Inflammatory macrophage (primary cell): Measurements from ENCODE around the gene TUBB4B.

ENCODE experiments used
- DNase-seq, 2 donors: peaks; one replicate each; pipeline ENCODE4 v3.0.0-alpha.2; 2020 to 2022
- total RNA-seq, 18 experiments: gene quantifications; one replicate each; lab custom pipeline; 2026; ENCODE audit warnings: mixed read lengths in 6 of 18, inconsistent platforms in 2 of 18; lab: John Stamatoyannopoulos, UW

TUBB4B gene
- total RNA-seq: 154 to 272 (median 197) reads per million in 18 experiments

- peak; percentile 100 for DNase-seq
These were observed at the start of gene TUBB4B for GRCh38 chr9:137240841-137241489. Gene TUBB4B (plus strand): TSS chr9:137241287. CDS start chr9:137241361, 74 bp downstream.

DNA sequence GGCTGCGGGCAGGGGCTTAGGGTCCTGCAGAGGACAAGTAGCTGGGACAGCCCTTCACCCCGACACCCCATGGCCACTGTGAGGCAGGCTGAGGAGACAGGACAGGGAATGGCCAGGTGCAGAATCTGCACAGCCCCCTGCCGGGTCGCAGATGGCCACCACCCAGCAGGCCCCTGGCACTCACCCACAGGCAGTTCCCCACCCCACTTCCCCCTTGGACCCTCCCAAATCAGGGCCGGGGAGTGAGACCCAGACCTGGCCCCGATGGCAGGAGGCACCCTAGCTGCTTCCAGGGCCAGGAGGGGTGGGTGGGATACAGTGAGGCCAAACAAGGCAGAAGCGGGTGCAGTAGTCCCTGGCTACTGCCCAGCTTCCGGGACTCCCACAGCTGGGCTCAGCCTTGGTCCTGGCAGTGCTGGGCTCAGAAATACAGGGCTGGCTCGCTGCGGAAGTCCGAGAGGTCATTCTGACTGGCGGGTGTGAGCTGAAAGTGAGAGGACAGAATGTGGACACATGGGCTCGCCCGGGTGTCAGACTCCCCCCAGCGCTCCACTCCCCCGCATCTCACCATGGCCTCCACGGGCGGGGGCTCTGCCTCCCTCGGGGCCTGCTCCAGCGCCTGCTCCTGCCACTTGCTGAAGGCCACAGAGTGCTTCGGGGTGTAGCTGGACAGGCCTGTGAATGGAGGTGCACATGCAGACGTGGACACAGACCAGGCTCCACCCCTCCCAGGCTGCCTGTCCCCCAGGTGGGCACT lies 49.2 kb upstream of the TUBB4B start:
- DNase-seq: no peak

- DNase-seq: no peak
These were observed 48.7 kb upstream of the TUBB4B start for GRCh38 chr9:137192448-137192780.

DNA sequence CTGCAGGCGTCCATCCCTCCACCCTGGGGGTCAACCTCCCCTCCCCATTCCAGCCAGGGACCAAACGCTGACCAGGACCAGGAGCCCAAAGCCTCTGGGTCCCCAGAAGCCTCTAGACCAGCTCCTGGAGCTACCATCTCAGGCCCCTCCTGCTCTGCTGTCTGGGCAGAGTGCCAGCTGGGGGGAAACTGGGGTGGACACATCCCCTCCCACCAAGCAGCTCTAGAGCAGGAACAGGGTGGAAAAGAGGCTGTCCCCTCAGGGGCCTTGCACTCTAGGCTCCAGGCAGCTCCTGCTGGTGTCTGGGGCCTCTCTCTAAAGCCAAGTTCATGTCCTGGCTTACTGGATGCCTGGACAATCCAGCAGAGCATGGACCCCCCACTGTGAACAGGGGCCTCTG lies 48.2 kb upstream of the TUBB4B start:
- no peak for DNase-seq

GRCh38 chr9:137193771-137194170 lies 47.3 kb upstream of the TUBB4B start:
- DNase-seq: no peak

DNA sequence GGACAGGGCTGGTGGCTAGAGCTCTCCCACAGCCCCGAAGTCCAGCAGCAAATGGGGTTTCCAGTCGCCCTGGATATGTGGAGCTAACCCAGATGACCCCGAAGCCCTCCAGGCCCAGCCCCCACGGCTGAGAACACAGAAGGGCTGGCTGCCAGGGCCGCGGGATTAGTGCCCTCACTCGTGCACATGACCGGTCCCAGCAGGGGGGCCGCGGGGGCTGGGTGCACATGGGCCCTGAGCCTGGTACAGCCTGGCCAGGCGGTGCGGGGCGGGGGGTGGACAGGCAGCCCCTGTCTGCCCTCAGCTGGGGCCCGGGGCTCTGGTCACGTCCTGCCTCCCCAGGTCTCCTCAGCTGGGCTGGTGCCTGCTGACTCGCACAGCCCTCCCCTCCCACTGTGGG lies 46.7 kb upstream of the TUBB4B start:
- DNase-seq: no peak

DNA sequence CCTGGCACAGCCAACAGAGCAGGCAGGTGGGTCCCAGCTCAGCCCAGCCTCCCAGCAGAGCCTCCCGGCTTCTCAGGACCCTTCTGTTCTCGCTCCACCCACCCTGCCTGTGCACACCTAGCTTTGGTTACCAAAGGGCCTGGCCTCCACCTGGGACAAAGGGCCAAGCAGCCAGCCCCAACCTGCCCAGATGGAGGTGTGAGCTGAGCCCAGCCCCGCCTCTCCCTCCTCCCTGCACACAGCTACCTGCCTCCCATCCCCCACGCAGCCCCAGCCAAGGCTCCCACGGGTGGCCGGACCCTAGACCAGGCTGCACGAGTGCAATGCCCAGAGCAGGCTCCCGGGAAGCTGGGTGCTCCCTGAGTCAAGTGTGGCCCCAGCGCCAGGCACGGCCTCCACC lies 46.2 kb upstream of the TUBB4B start:
- no peak for DNase-seq

DNA sequence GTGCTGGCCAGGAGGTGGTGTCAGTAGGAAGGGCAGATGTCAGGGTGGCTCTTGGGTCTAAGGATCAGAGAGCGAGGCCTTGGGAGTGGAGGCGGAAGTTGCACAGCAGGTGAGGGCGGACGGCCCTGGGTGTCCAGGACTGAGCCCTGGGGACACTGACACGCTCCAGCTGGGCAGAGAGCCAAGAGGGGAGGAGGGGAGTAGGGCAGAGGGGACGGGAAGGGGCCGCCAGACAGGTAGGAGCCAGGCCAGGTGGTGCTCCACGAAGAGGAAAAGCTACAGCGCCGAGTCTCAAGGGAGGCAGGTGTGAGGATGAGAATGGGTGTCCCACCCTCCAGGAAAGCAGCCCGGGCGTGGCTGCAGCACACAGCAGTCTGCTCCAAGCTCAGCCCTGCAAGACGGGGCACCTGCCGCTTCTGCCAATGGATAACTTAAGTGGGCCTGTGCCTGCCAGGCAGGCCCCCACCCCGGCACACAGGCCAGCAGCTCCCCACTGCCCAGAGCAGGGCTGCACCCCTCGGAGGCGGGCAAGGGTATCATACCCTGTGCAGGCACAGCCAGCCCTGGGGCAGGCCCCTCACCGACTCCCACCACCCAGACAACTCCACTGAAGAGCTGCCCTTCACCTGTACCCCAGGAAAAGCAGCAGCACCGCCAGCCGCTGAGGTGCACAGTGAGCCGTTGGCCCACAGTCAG lies 45.4 kb upstream of the TUBB4B start:
- DNase-seq: no peak

DNA sequence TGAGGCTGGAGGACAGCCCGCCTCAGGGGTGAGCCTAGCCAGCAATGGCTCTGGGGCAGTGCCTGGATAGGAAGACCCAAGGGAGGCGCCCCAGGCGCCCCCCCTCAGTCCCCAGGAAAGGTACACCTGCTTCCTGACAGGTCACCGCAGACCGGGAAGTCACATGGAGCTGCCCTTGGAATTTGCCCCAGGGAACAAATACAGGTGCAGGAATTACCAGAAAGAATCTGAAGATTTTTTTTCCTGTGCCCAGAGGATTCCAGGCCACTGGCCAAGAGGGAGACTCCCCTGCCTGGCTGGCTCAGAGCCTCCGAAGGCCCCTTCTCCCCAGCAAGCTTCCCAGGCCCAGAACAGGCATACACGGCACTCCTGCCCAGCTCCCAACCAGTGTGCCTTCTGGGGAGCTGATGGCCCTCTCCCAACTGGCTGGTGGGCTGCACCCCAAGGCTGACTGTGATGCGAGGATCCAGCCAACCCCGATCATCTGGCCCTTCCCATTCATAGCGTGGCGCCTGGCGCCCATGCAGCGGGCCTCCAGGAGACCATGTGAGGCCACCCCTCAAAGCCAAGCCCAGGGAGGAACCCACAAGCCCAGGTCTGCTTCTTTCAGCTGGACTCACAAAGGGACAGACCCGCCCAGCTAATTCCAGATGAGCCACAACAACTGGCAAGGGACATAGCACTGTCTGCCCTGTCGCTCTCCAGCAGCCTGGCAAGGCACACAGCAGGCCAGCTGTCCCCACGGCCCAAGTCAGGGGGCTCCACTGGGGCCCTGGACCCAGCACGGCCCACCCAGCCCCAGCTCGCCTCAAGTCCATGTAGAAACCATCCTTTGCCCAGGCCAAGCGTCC lies 42.8 kb upstream of the TUBB4B start:
- DNase-seq: no peak

DNA sequence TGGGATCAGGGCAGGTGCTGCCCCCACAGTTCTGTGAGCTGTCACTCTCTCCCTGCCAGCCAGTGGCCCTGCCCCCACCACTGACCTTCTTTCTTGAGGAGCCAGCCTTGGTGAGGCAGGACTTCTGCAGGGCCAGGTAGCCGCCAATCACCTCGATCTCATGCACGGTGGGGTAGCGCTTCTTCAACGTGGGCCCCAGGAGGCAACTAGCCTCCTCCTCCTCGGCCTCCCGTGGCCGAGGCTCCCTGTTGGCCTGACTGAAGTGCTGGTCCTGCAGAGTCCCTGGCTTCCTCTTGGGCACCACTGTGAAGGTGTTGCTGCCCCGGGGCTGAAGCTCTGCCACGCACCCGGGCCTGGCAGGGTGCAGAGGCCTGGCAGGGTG lies 42.2 kb upstream of the TUBB4B start:
- no peak for DNase-seq

DNA sequence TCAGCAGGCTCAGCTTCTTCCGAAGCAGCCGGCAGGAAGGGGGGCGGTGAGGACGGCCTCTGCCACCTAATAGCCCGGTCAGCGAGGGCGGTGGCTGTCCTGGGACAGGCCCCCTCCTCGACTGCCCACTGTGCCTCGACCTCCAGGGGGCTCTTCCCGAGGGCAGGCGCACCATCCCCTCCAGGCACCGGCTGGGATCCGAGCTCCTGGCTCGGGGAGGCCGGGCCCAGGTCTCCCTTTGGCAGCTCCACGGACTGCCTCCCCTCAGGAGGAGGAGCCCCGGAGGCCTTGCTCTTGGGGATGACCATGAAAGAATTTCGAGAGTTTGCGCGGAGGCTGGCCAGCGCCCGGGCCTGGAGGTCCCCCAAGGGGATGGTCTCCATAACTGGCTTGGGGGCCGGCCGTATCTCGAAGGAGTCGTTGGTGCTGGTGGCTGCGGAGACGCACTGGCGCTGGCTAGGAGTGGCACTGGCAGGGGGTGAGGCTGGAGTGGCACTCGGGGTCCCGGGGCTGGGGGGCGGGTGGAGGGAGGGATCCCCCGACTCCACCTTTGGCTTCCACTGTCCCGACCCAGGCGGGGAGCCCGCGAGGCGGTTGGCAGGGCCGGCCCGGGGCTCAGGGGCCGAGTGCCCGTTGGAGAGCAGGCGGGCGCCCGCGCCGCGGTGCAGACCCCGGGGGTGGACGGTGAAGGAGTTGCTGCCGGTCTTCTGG lies 41.5 kb upstream of the TUBB4B start:
- DNase-seq: no peak

DNA sequence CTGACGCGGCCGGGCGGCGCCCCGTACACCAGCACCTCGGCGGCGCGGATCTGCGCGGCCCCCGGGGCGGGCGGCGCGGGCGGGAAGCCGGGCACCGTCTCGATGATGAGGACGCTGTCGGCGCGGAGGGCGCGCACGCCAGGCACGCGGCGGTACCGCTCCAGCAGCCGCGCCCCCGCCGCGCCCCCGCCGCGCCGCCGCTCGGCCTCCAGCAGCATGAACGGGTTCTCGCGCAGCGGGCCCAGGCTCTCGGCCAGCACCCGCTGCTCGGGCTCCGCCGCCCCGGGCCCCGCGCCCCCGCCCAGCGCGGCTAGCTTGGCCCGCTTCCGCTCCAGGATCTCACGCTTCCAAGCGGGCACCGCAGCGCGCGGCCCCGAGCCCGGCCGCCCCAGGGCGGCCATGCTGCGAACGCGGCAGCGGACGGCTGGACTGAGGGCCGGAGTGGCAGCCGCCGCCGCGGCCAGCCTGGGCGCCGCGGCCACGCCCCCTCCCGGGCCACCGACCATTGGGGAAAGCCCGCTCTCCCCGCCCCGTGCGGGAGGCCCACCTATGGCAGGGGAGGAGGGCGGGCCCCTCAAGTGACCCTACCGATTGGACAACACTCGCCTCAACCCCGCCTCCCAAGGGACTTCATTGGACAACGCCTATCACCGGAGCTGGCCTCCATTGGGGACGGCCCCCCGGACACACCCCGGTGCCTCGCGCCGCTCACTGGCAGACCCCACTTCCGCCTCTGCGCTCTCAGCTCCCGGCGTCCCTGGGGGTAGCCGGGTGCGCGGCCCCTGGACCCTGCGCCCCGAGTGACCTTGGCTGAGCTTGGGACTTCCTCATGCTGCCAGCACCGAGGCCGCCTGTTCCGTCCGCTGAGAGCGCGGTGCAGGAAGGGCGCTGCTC lies 40.5 kb upstream of the TUBB4B start, which contains the start of gene TPRN:
TPRN (minus strand) TSS at position 431 of the 894 bp plus-strand sequence; CDS start at position 401, 30 bp downstream.
- peak; percentile 99 to 100 for DNase-seq

- no peak for DNase-seq
These were observed 39.8 kb upstream of the TUBB4B start for GRCh38 chr9:137201205-137201868.

DNA sequence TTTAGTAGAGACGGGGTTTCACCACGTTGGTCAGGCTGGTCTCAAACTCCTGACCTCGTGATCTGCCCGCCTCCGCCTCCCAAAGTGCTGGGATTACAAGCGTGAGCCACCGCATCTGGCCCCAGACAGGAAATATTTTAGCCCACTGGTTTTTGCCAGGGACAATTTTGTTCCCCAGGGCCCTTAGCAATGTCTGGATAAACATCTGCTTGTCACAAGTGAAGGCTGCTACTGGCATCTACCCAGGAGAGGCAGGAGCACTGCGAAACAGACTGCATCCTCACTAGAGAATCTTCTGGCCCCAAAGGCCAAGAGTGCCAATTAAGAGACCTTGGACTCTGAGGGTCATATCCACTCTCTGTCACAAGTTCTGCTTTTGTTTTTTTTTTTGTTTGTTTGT lies 38.1 kb upstream of the TUBB4B start:
- DNase-seq: no peak

DNA sequence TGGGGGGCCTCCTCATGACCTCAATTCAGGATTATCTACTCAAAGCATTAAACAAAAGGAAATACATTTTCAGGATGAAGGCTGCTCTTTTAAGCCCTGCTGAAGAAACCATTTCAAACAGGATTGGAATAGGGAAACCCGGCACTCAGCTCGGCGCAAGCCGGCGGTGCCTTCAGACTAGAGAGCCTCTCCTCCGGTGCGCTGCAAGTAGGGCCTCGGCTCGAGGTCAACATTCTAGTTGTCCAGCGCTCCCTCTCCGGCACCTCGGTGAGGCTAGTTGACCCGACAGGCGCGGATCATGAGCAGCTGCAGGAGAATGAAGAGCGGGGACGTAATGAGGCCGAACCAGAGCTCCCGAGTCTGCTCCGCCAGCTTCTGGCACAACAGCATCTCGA lies 36.4 kb upstream of the TUBB4B start:
- DNase-seq: no peak

DNA sequence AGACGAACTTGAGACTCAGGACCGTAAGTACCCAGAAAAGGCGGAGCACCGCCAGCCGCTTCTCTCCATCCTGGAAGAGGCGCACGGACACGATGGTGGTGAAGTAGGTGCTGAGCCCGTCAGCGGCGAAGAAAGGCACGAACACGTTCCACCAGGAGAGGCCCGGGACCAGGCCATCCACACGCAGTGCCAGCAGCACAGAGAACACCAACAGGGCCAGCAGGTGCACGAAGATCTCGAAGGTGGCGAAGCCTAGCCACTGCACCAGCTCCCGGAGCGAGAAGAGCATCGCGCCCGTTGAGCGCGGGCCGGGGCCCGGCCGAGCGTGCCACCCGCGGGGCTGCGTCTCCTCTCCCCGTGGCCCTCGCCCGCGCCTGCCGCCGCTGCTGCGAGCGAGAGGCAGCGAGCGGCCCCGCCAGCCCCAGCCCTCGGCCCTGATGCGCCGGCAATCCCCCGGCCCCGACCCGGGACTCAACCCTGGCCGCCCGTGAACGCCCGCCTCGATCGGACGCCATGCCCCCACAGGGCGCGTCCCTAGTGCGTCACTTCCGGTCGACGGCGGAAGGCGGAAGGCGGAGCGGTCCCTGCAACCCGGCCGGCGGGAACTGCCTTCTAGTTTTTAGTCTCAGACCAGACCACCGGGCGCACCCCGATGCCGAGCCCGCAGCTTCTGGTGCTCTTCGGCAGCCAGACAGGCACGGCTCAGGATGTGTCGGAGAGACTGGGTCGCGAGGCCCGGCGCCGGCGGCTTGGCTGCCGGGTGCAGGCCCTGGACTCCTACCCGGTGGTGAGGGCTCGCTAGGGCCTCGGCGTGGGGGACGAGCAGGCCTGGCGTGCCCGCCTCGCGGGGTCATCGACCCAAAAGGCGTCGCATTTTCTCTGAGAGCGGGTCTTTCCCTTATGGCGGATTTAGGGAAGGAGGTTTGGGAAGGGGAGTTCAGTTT lies 35.7 kb upstream of the TUBB4B start, which contains the start of the genes NDOR1 and TMEM203:
NDOR1 (plus strand) TSS at position 575 of the 944 bp plus-strand sequence; CDS start at position 653, 78 bp downstream.
TMEM203 (minus strand) TSS at position 523 of the 944 bp plus-strand sequence; CDS start at position 289, 234 bp downstream.
- peak; percentile 84 to 91 for DNase-seq

DNA sequence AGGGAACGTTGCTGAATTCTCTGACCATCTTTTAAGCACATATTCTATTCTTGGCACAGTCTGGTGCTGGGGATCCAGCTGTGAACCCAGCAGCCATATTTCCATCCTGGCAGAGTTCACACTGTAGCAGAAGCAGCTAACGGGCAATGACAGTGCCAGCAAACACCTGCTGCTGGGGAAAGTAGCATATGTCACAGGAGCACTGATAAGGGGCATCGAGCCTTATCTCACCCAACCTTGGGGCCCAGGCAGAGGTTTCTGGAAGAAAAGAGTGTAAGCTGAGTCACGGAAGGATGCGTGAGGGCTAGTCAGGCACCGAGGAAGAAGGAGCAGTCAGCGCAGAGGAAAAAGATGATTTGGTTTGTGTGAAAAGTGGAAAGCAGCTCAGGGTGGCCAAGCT lies 34.5 kb upstream of the TUBB4B start:
- no peak for DNase-seq

GRCh38 chr9:137211532-137211931 lies 29.6 kb upstream of the TUBB4B start:
- DNase-seq: no peak

DNA sequence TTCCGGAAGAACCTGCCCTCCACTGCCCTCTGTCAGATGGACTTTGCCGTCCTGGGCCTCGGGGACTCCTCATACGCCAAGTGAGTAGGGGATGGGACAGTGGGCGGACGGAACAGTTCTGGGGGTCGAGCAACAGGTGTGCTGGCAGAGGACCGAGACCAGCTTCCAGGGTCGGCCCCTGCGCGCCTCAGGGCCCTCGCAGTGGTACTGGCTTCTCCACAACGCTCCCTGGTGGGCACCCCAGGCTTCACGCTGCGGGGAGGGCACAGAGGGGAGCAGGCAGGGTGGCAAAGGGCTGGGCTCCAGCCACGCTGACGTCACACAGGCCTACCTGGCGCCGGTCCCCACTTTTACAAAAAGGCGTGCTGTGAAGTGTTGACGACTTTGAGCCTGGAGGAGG lies 28.6 kb upstream of the TUBB4B start:
- no peak for DNase-seq
